Ishikawa (cell line): ENCODE measurements around the gene MAML2.

Source experiments
- EGR1 ChIP-seq: IDR thresholded peaks from 2 replicates; pipeline ENCODE4 v1.6.1; 2012
- NFIC ChIP-seq: IDR thresholded peaks from 2 replicates; pipeline ENCODE4 v1.6.1; 2012
- REST ChIP-seq: IDR thresholded peaks from 2 replicates; pipeline ENCODE4 v1.6.1; 2012; ENCODE audit warnings: low read depth, mild to moderate bottlenecking
- YY1 ChIP-seq: IDR thresholded peaks from 2 replicates; pipeline ENCODE4 v1.6.1; 2012; ENCODE audit warnings: low read depth
- TF ChIP-seq, protein P1 (sequence below): IDR thresholded peaks from 2 replicates; pipeline ENCODE4 v1.6.1; 2012
- TF ChIP-seq, protein P2 (sequence below): IDR thresholded peaks from 2 replicates; pipeline ENCODE4 v1.6.1; 2012

- TF ChIP-seq NFIC (no peak), REST (no peak), YY1 (no peak), EGR1 (no peak)
- TF ChIP-seq, protein P1, sequence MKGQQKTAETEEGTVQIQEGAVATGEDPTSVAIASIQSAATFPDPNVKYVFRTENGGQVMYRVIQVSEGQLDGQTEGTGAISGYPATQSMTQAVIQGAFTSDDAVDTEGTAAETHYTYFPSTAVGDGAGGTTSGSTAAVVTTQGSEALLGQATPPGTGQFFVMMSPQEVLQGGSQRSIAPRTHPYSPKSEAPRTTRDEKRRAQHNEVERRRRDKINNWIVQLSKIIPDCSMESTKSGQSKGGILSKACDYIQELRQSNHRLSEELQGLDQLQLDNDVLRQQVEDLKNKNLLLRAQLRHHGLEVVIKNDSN = no peak
- TF ChIP-seq, protein P2, sequence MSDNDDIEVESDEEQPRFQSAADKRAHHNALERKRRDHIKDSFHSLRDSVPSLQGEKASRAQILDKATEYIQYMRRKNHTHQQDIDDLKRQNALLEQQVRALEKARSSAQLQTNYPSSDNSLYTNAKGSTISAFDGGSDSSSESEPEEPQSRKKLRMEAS = no peak
Measured at GRCh38 chr11:96006037-96006436, 337.0 kb downstream of the MAML2 start.
